HEK293T (cell line): ENCODE data around the gene ITIH1.

Experiments used
- CTCF ChIA-PET: fragments of 350-600 bp; formaldehyde crosslinking; extraction: SDS; loops from one replicate; lab custom pipeline; 2021; ENCODE audit warnings: antibody characterized with exemption, inconsistent platforms; lab: Yijun Ruan, JAX
- POLR2A ChIA-PET: fragments of 350-600 bp; formaldehyde crosslinking; extraction: SDS; loops from one replicate; lab custom pipeline; 2020; ENCODE audit warnings: antibody characterized with exemption, inconsistent platforms; lab: Yijun Ruan, JAX
- DNase-seq: peaks from one replicate; pipeline ENCODE4 v3.0.0; 2012; ENCODE audit warnings: mixed read lengths; ENCODE audit errors: extremely low spot score
- ARNT ChIP-seq: fragments of 450-650 bp; IDR thresholded peaks from 2 replicates; pipeline ENCODE4 v1.6.1; 2017; ENCODE audit warnings: mild to moderate bottlenecking
- BHLHE40 ChIP-seq: fragments of 450-650 bp; IDR thresholded peaks from 2 replicates; pipeline ENCODE4 v1.6.1; 2016; ENCODE audit warnings: mild to moderate bottlenecking, moderate library complexity, borderline replicate concordance
- CTBP1 ChIP-seq: fragments of 450-650 bp; IDR thresholded peaks from 2 replicates; pipeline ENCODE4 v1.6.1; 2016; ENCODE audit warnings: borderline replicate concordance
- ELF4 ChIP-seq: fragments of 450-650 bp; IDR thresholded peaks from 2 replicates; pipeline ENCODE4 v1.6.1; 2017; ENCODE audit warnings: antibody characterized with exemption
- FOXA1 ChIP-seq: fragments of 450-650 bp; IDR thresholded peaks from 2 replicates; pipeline ENCODE4 v1.6.1; 2016; ENCODE audit warnings: mild to moderate bottlenecking
- FOXK2 ChIP-seq: fragments of 450-650 bp; IDR thresholded peaks from 2 replicates; pipeline ENCODE4 v1.6.1; 2016; ENCODE audit warnings: mild to moderate bottlenecking
- FOXM1 ChIP-seq: fragments of 450-650 bp; IDR thresholded peaks from 2 replicates; pipeline ENCODE4 v1.6.1; 2017; ENCODE audit warnings: mild to moderate bottlenecking, borderline replicate concordance
- HDGF ChIP-seq: fragments of 450-650 bp; IDR thresholded peaks from 2 replicates; pipeline ENCODE4 v1.6.1; 2017; ENCODE audit warnings: antibody characterized with exemption, borderline replicate concordance
- L3MBTL2 ChIP-seq: fragments of 450-650 bp; conservative IDR thresholded peaks from 2 replicates; pipeline ENCODE4 v1.6.1; 2016; ENCODE audit warnings: mild to moderate bottlenecking
- LEF1 ChIP-seq: fragments of 450-650 bp; IDR thresholded peaks from 2 replicates; pipeline ENCODE4 v1.6.1; 2017; ENCODE audit warnings: mild to moderate bottlenecking, borderline replicate concordance
- NFRKB ChIP-seq: fragments of 450-650 bp; IDR thresholded peaks from 2 replicates; pipeline ENCODE4 v1.6.1; 2016; ENCODE audit warnings: mild to moderate bottlenecking, moderate library complexity
- PKNOX1 ChIP-seq: fragments of 450-650 bp; IDR thresholded peaks from 2 replicates; pipeline ENCODE4 v1.6.1; 2016
- SP1 ChIP-seq: fragments of 450-650 bp; IDR thresholded peaks from 2 replicates; pipeline ENCODE4 v1.6.1; 2017
- SUZ12 ChIP-seq: fragments of 450-650 bp; IDR thresholded peaks from 2 replicates; pipeline ENCODE4 v1.6.1; 2016; ENCODE audit warnings: mild to moderate bottlenecking
- TARDBP ChIP-seq: fragments of 450-650 bp; IDR thresholded peaks from 2 replicates; pipeline ENCODE4 v1.6.1; 2016
- ZNF384 ChIP-seq: fragments of 450-650 bp; IDR thresholded peaks from 2 replicates; pipeline ENCODE4 v1.6.1; 2016

Gene ITIH1

GRCh38 chr3:52763466-52763865 lies 13.9 kb upstream of the ITIH1 start:
- CTCF ChIA-PET, result interaction anchor here (0.8 kb wide), 1 partner anchor 58 kb away, joined by 3 read pairs; no protein-coding TSS in a partner anchor
- POLR2A ChIA-PET, result no interaction called here
- TF ChIP-seq PKNOX1, result no peak
- TF ChIP-seq SP1, result no peak
- TF ChIP-seq ARNT, result no peak
- no peak for TF ChIP-seq FOXA1
- no peak for TF ChIP-seq CTBP1
- TF ChIP-seq FOXK2, result no peak
- no peak for TF ChIP-seq HDGF
- TF ChIP-seq ZNF384, result no peak
- no peak for TF ChIP-seq ELF4
- TF ChIP-seq L3MBTL2, result no peak
- TF ChIP-seq LEF1, result no peak
- no peak for DNase-seq

GRCh38 chr3:52769786-52770455 lies 7.5 kb upstream of the ITIH1 start:
- CTCF ChIA-PET, result no interaction called here
- no peak for TF ChIP-seq FOXK2
- TF ChIP-seq CTBP1, result no peak
- TF ChIP-seq L3MBTL2, result no peak
- TF ChIP-seq ELF4, result no peak
- no peak for TF ChIP-seq SP1
- no peak for TF ChIP-seq FOXA1
- TF ChIP-seq TARDBP, result no peak
- no peak for TF ChIP-seq FOXM1
- TF ChIP-seq ZNF384, result no peak
- POLR2A ChIA-PET, result interaction anchor here (1.1 to 3.2 kb wide), 12 partner anchors 11 to 72 kb away, joined by 3 to 35 read pairs (median 8); partner anchors contain the start of genes GLT8D1 and ITIH3
- DNase-seq, result peak; percentile 10

GRCh38 chr3:52770496-52771333 lies 6.7 kb upstream of the ITIH1 start, which contains the start of gene NEK4:
Gene NEK4 (minus strand): TSS chr3:52770940. CDS start chr3:52770746, 194 bp downstream.
- CTCF ChIA-PET, result interaction anchor here (0.6 to 0.8 kb wide), 3 partner anchors 16 to 288 kb away, joined by 3 to 4 read pairs (median 3); no protein-coding TSS in a partner anchor
- POLR2A ChIA-PET, result interaction anchor here (0.6 to 3.2 kb wide), 22 partner anchors 11 to 253 kb away, joined by 3 to 35 read pairs (median 4); partner anchors contain the start of genes GLT8D1 and ITIH3
- TF ChIP-seq FOXK2 (no peak), NFRKB (0 out of 2 replicates have a peak, but pooled peaks have one; percentile 32), L3MBTL2 (peak; percentile 69), HDGF (peak; percentile 37; the same call in 1 of the 2 replicates)
- DNase-seq, result peak; percentile 97

GRCh38 chr3:52771334-52771681 lies 6.1 kb upstream of the ITIH1 start:
- no peak for DNase-seq
- POLR2A ChIA-PET, result interaction anchor here (0.8 to 3.2 kb wide), 19 partner anchors 10 to 253 kb away, joined by 3 to 35 read pairs (median 5); partner anchors contain the start of genes GLT8D1 and ITIH3
- CTCF ChIA-PET, result interaction anchor here (0.6 to 0.8 kb wide), 3 partner anchors 17 to 287 kb away, joined by 3 to 4 read pairs (median 3); no protein-coding TSS in a partner anchor
- peak; percentile 86 for TF ChIP-seq ZNF384
- TF ChIP-seq L3MBTL2, result peak; percentile 33
- no peak for TF ChIP-seq BHLHE40

GRCh38 chr3:52771702-52772101 lies 5.7 kb upstream of the ITIH1 start:
- no peak for TF ChIP-seq BHLHE40
- TF ChIP-seq CTBP1, result no peak
- no peak for TF ChIP-seq ELF4
- no peak for TF ChIP-seq HDGF
- TF ChIP-seq ZNF384, result no peak; the same call in 1 of the 2 replicates
- no peak for TF ChIP-seq FOXA1
- TF ChIP-seq L3MBTL2, result no peak
- no peak for TF ChIP-seq ARNT
- no peak for TF ChIP-seq LEF1
- no peak for TF ChIP-seq FOXK2
- no peak for TF ChIP-seq SP1
- no peak for TF ChIP-seq SUZ12
- TF ChIP-seq PKNOX1, result no peak
- no peak for TF ChIP-seq TARDBP
- TF ChIP-seq FOXM1, result no peak
- TF ChIP-seq NFRKB, result no peak
- CTCF ChIA-PET, result no interaction called here
- POLR2A ChIA-PET, result interaction anchor here (1.0 to 3.2 kb wide), 14 partner anchors 10 to 254 kb away, joined by 3 to 35 read pairs (median 4); partner anchors contain the start of gene ITIH3
- no peak for DNase-seq

GRCh38 chr3:52773361-52774065 lies 3.9 kb upstream of the ITIH1 start:
- TF ChIP-seq ELF4 (no peak), HDGF (no peak), NFRKB (no peak)
- ChIA-PET CTCF (no interaction called here), POLR2A (interaction anchor here (3.2 kb wide), 1 partner anchor 8 kb away, joined by 35 read pairs; no protein-coding TSS in a partner anchor)
- DNase-seq, result no peak
